Rectal smooth muscle tissue (tissue), 1 donor: ENCODE data around the gene TNFRSF8.
"Not testable (repeated sequence)": the region's sequence is repeated elsewhere in the genome, so short reads cannot be mapped to it uniquely, and the experiment has no call there.

ENCODE experiments used
- H3K27ac ChIP-seq: one replicate; pipeline ENCODE4 v1.7.0; 2013; ENCODE audit warnings: low read depth, low read length, inconsistent platforms
- H3K27me3 ChIP-seq: one replicate; pipeline ENCODE4 v1.7.0; 2013; ENCODE audit warnings: low read length; ENCODE audit not compliant: control insufficient read depth, insufficient read depth
- H3K36me3 ChIP-seq: one replicate; pipeline ENCODE4 v1.7.0; 2013; ENCODE audit warnings: low read length; ENCODE audit not compliant: control insufficient read depth, insufficient read depth
- H3K4me1 ChIP-seq: one replicate; pipeline ENCODE4 v1.7.0; 2013; ENCODE audit warnings: low read length; ENCODE audit not compliant: control insufficient read depth, insufficient read depth
- H3K4me3 ChIP-seq: one replicate; pipeline ENCODE4 v1.7.0; 2013; ENCODE audit warnings: low read length
- H3K9ac ChIP-seq: one replicate; pipeline ENCODE4 v1.7.0; 2013; ENCODE audit warnings: low read length

The TNFRSF8 gene

GRCh38 chr1:12029720-12030339 is 33.3 kb upstream of the TNFRSF8 start:
- H3K36me3 ChIP-seq = peaks cover 15% of the 10 kb centered on the region
- no peaks in the 10 kb centered on the region for H3K4me1 ChIP-seq
- H3K27me3 ChIP-seq = no peaks in the 10 kb centered on the region
- H3K9ac ChIP-seq = no peak overlapping the region
- no peak overlapping the region for H3K27ac ChIP-seq
- H3K4me3 ChIP-seq = no peak overlapping the region

DNA sequence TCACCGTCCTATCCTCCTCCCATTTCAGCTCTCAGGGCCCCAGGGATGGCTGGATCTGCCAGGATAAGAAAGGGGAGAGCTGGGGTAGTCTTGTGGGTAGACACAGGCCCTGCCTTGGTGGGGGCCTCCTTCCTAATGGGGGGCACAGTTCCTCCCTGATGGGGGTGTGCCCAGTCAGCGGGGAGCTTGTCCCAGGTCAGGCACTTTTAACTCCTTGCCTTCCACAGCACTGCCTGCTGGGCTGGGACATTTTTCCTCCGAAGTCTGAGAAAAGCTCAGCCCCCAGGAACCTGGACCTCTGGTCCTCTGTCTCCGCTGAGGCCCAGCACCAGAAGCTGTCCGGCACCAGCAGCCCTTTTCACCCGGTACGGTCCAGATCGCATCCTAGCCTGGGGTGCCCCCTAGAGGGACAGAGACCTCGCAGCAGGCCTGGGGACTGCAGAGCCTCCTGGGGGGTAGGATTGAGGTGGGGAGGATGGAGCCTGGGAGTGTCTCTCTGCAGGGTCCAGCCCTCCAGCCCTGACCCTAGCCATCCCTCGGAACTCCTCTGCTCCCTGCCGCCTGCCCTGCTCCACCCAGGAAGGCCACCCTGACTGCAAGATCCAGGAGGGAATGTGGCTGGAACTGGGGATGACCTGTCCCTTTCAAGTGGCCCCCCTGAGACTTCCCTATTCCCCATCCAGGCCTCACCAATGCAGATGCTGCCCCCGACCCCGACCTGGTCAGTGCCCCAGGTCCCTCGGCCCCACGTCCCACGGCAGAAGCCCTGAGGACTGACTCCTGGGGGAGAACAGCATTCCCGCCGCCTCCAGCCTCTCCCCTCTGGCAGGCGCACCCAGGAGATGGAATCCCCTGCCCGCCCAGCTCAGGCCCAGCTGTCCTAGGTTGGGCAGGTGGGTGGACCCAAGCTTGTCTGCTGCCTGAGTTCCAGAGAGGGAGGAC is 31.8 kb upstream of the TNFRSF8 start:
- Histone ChIP-seq H3K36me3 (peaks cover 12% of the 10 kb centered on the region), H3K4me3 (no peak overlapping the region), H3K9ac (no peak overlapping the region), H3K4me1 (no peaks in the 10 kb centered on the region), H3K27ac (no peak overlapping the region), H3K27me3 (no peaks in the 10 kb centered on the region)

- no peak overlapping the region for H3K27ac ChIP-seq
- H3K9ac ChIP-seq = no peak overlapping the region
- H3K27me3 ChIP-seq = no peaks in the 10 kb centered on the region
- no peaks in the 10 kb centered on the region for H3K4me1 ChIP-seq
- peaks cover 5% of the 10 kb centered on the region for H3K36me3 ChIP-seq
- H3K4me3 ChIP-seq = no peak overlapping the region
Measured at GRCh38 chr1:12032161-12032621, 30.9 kb upstream of the TNFRSF8 start.

GRCh38 chr1:12033441-12033840 is 29.7 kb upstream of the TNFRSF8 start:
- not testable (repeated sequence) for H3K9ac ChIP-seq, H3K36me3 ChIP-seq, H3K4me3 ChIP-seq, H3K4me1 ChIP-seq, H3K27me3 ChIP-seq
- peak overlapping the region; percentile 38 for H3K27ac ChIP-seq

- no peak overlapping the region for H3K4me3 ChIP-seq
- H3K36me3 ChIP-seq = no peaks in the 10 kb centered on the region
- no peaks in the 10 kb centered on the region for H3K27me3 ChIP-seq
- H3K4me1 ChIP-seq = no peaks in the 10 kb centered on the region
- H3K9ac ChIP-seq = no peak overlapping the region
- H3K27ac ChIP-seq = no peak overlapping the region
Measured at GRCh38 chr1:12034381-12034801, 28.7 kb upstream of the TNFRSF8 start.

DNA sequence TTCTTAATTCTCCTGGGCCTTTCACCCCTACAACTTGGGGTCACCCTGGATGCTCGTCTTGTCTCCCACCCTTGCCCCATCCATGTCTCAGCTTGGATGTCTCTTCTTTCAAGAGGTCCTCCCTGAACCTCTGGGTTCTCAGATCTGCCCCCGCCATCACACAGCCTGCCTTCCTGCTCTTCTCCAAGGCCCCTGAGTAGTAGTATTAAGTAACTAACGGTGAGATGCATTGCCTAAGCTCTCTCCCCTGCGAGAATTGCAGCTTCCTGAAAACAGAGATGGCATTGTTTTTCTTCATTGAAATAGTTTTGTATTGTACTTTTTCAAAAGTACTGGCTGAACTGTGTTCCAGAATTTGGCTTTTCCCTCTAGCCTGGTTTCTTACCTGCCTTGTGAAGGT is 27.8 kb upstream of the TNFRSF8 start:
- H3K9ac ChIP-seq = no peak overlapping the region
- H3K27me3 ChIP-seq = no peaks in the 10 kb centered on the region
- H3K4me1 ChIP-seq = no peaks in the 10 kb centered on the region
- H3K27ac ChIP-seq = no peak overlapping the region
- H3K4me3 ChIP-seq = no peak overlapping the region
- H3K36me3 ChIP-seq = no peaks in the 10 kb centered on the region

DNA sequence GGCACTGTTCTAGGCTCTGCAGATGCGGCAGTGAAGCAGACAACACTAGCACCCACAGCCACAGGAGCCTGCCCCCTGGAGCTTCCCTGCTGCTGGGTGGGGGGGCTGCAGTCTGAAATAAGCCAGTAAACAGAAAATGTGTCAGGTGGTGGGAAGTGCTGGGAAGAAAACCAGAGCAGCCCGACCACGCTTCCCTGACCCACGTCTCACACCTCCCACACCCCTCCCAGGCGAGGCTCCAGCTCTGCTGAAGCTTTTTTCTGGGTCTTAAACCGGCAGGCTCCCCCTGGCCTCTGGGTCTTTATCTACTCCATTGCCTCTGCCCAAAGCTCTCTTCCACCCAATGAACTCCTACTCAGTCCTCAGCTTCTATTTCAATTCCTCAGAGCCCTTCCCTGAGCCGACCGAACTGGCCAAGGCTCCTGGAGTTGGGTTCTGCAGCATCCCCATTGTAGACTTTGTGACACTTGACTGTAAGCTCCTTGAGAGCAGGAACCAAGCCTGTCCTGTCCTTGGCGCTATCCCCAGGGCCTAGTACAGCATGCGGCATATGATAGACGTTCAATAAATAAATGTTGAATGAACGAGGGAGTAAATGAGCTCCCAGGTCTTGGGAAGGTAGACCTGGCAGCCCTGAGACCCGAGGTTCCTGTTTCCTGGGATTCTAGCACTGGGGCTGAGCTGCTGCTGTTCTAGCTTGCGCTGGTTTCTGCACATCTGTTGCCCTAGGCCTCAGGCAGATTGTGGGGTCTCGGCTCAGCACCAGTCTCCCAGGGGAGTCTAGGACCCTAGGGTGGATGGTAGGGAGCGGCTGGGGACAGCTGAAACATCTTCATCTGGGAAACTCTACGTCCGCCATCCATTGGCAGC is 25.4 kb upstream of the TNFRSF8 start:
- Histone ChIP-seq H3K4me1 (no peaks in the 10 kb centered on the region), H3K27me3 (no peaks in the 10 kb centered on the region), H3K4me3 (no peak overlapping the region), H3K27ac (no peak overlapping the region), H3K9ac (no peak overlapping the region), H3K36me3 (no peaks in the 10 kb centered on the region)

GRCh38 chr1:12038356-12039163 is 24.5 kb upstream of the TNFRSF8 start:
- no peak overlapping the region for H3K9ac ChIP-seq
- H3K4me1 ChIP-seq = no peaks in the 10 kb centered on the region
- no peak overlapping the region for H3K4me3 ChIP-seq
- H3K27me3 ChIP-seq = no peaks in the 10 kb centered on the region
- H3K36me3 ChIP-seq = no peaks in the 10 kb centered on the region
- no peak overlapping the region for H3K27ac ChIP-seq

DNA sequence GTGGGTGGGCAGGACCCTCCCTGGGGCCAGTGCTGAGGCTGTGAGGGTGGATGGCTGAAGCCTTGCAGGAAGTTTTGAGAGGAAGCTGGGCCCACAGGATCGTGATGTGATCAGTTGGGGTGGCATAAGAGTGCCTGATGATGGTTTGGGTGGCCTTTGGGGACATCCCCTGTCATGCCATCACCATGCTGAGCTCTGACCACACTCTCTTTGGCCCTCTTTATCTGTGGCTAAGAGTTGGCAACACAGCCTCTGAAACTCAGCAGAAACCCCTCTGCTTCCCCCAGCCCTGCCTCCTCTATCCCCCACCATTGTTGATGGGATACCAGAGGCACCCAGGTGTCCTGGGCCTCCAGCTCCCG is 24.0 kb upstream of the TNFRSF8 start:
- Histone ChIP-seq H3K4me3 (no peak overlapping the region), H3K27ac (no peak overlapping the region), H3K36me3 (no peaks in the 10 kb centered on the region), H3K9ac (no peak overlapping the region), H3K4me1 (no peaks in the 10 kb centered on the region), H3K27me3 (no peaks in the 10 kb centered on the region)

GRCh38 chr1:12039824-12040456 is 23.2 kb upstream of the TNFRSF8 start:
- not testable (repeated sequence) for H3K36me3 ChIP-seq, H3K4me1 ChIP-seq, H3K27ac ChIP-seq, H3K9ac ChIP-seq, H3K27me3 ChIP-seq, H3K4me3 ChIP-seq

DNA sequence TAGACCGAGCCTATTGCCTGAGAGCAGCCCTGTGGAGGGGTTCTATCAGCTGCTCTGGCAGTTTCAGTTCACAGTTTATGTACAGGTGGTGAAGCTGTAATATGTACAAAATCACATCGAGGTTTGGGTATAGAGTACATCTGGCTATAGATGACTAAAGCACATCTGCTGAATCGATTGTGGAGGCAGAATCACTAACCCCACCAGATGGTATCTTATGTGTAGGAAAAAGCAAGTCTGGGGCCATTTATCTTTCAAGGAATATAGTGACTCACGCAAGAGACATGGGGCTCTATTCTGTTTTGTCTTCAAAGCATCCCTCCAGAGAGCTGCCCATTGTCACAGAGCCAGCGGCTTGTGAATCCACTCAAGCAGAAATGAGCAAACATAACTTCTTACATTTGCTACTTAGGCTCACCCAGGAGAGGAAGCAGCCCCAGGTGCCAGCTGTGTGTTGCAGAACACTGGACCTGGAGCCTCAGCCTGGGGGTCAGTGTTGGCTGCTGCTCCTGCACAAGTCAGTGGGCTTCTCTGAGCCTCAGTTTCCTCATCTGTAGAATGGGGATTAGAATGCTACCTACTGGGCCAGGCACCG is 22.5 kb upstream of the TNFRSF8 start:
- no peaks in the 10 kb centered on the region for H3K4me1 ChIP-seq
- no peak overlapping the region for H3K4me3 ChIP-seq
- H3K9ac ChIP-seq = no peak overlapping the region
- H3K27me3 ChIP-seq = no peaks in the 10 kb centered on the region
- H3K27ac ChIP-seq = no peak overlapping the region
- no peaks in the 10 kb centered on the region for H3K36me3 ChIP-seq
